SIG-M5 treated with dmso at 0.1 percent for 504 hours (cell line): Measurements from ENCODE around the gene MCTP2.

Source experiments
- DNase-seq: peaks from one replicate; lab custom pipeline; 2025; ENCODE audit not compliant: unreplicated experiment; lab: John Stamatoyannopoulos, UW

Gene MCTP2

GRCh38 chr15:94509259-94509658 is 277.9 kb downstream of the MCTP2 start:
- DNase-seq: no peak

GRCh38 chr15:94522125-94522524 is 290.8 kb downstream of the MCTP2 start:
- DNase-seq: no peak

GRCh38 chr15:94523873-94524272 is 292.5 kb downstream of the MCTP2 start:
- DNase-seq: no peak

GRCh38 chr15:94524565-94524964 is 293.2 kb downstream of the MCTP2 start:
- DNase-seq: no peak

- peak; percentile 13 for DNase-seq
Observed at GRCh38 chr15:94526071-94526689, 294.8 kb downstream of the MCTP2 start.

GRCh38 chr15:94532226-94532625 is 300.9 kb downstream of the MCTP2 start:
- no peak for DNase-seq
